22Rv1 (cell line): ENCODE measurements around the gene RAD51B.
A peak's percentile ranks its signal among the peaks of the same experiment; 100 is the strongest.
"Not testable (repeated sequence)": the region's sequence is repeated elsewhere in the genome, so short reads cannot be mapped to it uniquely, and the experiment has no call there.

Source experiments
- H3K27ac ChIP-seq: fragments of 450-650 bp; 2 replicates; pipeline ENCODE4 v1.5.1; 2017
- CTCF ChIP-seq: fragments of 450-650 bp; IDR thresholded peaks from 2 replicates; pipeline ENCODE4 v1.5.1; 2017; ENCODE audit warnings: mild to moderate bottlenecking
- ZFX ChIP-seq: fragments of 450-650 bp; IDR thresholded peaks from 2 replicates; pipeline ENCODE4 v1.6.1; 2017; ENCODE audit warnings: antibody characterized with exemption, borderline replicate concordance

The RAD51B gene

GRCh38 chr14:68176687-68177086, 357.1 kb downstream of the RAD51B start:
- H3K27ac ChIP-seq, result peak overlapping the region; percentile 57
- TF ChIP-seq ZFX (no peak), CTCF (no peak)

GRCh38 chr14:68177728-68178127, 358.1 kb downstream of the RAD51B start:
- H3K27ac ChIP-seq, result peak overlapping the region; percentile 57
- no peak for TF ChIP-seq ZFX

GRCh38 chr14:68178282-68178681, 358.7 kb downstream of the RAD51B start:
- no peak for TF ChIP-seq ZFX
- TF ChIP-seq CTCF, result no peak
- H3K27ac ChIP-seq, result peak overlapping the region; percentile 57

- TF ChIP-seq CTCF (no peak), ZFX (no peak)
- H3K27ac ChIP-seq, result no peak overlapping the region
Observed at GRCh38 chr14:68181519-68182326, 362.1 kb downstream of the RAD51B start.

- no peak overlapping the region for H3K27ac ChIP-seq
Observed at GRCh38 chr14:68182492-68182891, 362.9 kb downstream of the RAD51B start.

GRCh38 chr14:68186500-68187276, 367.1 kb downstream of the RAD51B start:
- not testable (repeated sequence) for H3K27ac ChIP-seq

More at GRCh38 chr14:68182492-68182891, 362.9 kb downstream of the RAD51B start:
- no peak for TF ChIP-seq ZFX
- TF ChIP-seq CTCF, result no peak

- no peak overlapping the region for H3K27ac ChIP-seq
- TF ChIP-seq ZFX (no peak), CTCF (no peak)
Observed at GRCh38 chr14:68188174-68188573, 368.6 kb downstream of the RAD51B start.

- H3K27ac ChIP-seq, result no peak overlapping the region
- TF ChIP-seq ZFX, result no peak
- TF ChIP-seq CTCF, result no peak
Observed at GRCh38 chr14:68190032-68190431, 370.5 kb downstream of the RAD51B start.
